GM23248 (cell line): Measurements from ENCODE around the gene CMTR1.

ENCODE experiments used
- EZH2 ChIP-seq: fragments of 200-600 bp; sonication (generic); IDR thresholded peaks from 2 replicates; pipeline ENCODE4 v1.6.1; 2018; ENCODE audit warnings: antibody characterized with exemption, mild to moderate bottlenecking; ENCODE audit not compliant: insufficient read depth, poor library complexity, severe bottlenecking
- EZH2phosphoT487 ChIP-seq: fragments of 200-600 bp; sonication (generic); IDR thresholded peaks from 2 replicates; pipeline ENCODE4 v1.6.1; 2018; ENCODE audit warnings: antibody characterized with exemption, moderate library complexity, mild to moderate bottlenecking, low read depth; ENCODE audit not compliant: insufficient read depth

GRCh38 chr6:37515712-37516075, 82.7 kb downstream of the CMTR1 start:
- TF ChIP-seq EZH2, result no peak
- no peak for TF ChIP-seq EZH2phosphoT487
